Measurements from ENCODE around the gene PLEKHF1. TPM values are rescaled to one million over a fixed set of nuclear protein-coding genes. Genes with fewer than 3 reads are reported as not detected.

PLEKHF1 gene
- total RNA-seq, 1 experiment from 2014 or later = 15.9 TPM

- H3K9me3 ChIP-seq (ENCODE audit: low read length) = no peaks in the 10 kb centered on the region
- no peak for DNase-seq
- no peaks in the 10 kb centered on the region for H3K36me3 ChIP-seq (ENCODE audit: low read depth, low read length)
- H3K4me2 ChIP-seq (ENCODE audit: low read length) = no peak overlapping the region
- H3K4me3 ChIP-seq (ENCODE audit: low read length) = no peak overlapping the region
- no TSS peak for BruUV-seq (replicated peaks)
- no peak overlapping the region for H3K9ac ChIP-seq (ENCODE audit: low read length)
- ChIA-PET POLR2A (ENCODE audit: unreplicated experiment) (no interaction called here), CTCF (no interaction called here)
- no peak overlapping the region for H3K27ac ChIP-seq (ENCODE audit: low read length)
- H3K9me2 ChIP-seq (replicated peaks; ENCODE audit: low read length) = no peaks in the 10 kb centered on the region
- intact Hi-C loops (cut with micrococcal nuclease) = no loop called here
- H4K20me1 ChIP-seq (ENCODE audit: low read length) = no peaks in the 10 kb centered on the region
- no peaks in the 10 kb centered on the region for H3F3A ChIP-seq (ENCODE audit: low read length, unreplicated experiment)
- no peak for TF ChIP-seq EZH2phosphoT487 (IDR thresholded peaks at IDR 0.05; ENCODE audit: borderline replicate concordance, low read length)
- no peak for ATAC-seq
- peaks cover 10% of the 10 kb centered on the region; the same call in 1 of the 2 replicates for H3K4me1 ChIP-seq (ENCODE audit: insufficient read depth, low read length)
- H3K27me3 ChIP-seq (ENCODE audit: low read length) = no peaks in the 10 kb centered on the region; the same call in 1 of the 2 replicates
- no peaks in the 10 kb centered on the region for H3K79me2 ChIP-seq (ENCODE audit: low read length)
- H2AFZ ChIP-seq (ENCODE audit: low read length) = no peak overlapping the region
Measured at GRCh38 chr19:29641597-29641996, 23.7 kb upstream of the PLEKHF1 start.

- intact Hi-C loops (cut with micrococcal nuclease) = no loop called here
- no peaks in the 10 kb centered on the region for H4K20me1 ChIP-seq (ENCODE audit: low read length)
- H2AFZ ChIP-seq (ENCODE audit: low read length) = no peak overlapping the region
- ChIA-PET CTCF (no interaction called here), POLR2A (ENCODE audit: unreplicated experiment) (no interaction called here)
- H3K4me1 ChIP-seq (ENCODE audit: insufficient read depth, low read length) = peaks cover 10% of the 10 kb centered on the region; the same call in 1 of the 2 replicates
- H3K4me2 ChIP-seq (ENCODE audit: low read length) = no peak overlapping the region
- no peak overlapping the region for H3K9ac ChIP-seq (ENCODE audit: low read length)
- H3K4me3 ChIP-seq (ENCODE audit: low read length) = no peak overlapping the region
- no peaks in the 10 kb centered on the region; the same call in 1 of the 2 replicates for H3K27me3 ChIP-seq (ENCODE audit: low read length)
- no peaks in the 10 kb centered on the region for H3K9me2 ChIP-seq (replicated peaks; ENCODE audit: low read length)
- BruUV-seq (replicated peaks) = no TSS peak
- H3F3A ChIP-seq (ENCODE audit: low read length, unreplicated experiment) = no peaks in the 10 kb centered on the region
- DNase-seq (no peak), ATAC-seq (no peak)
- TF ChIP-seq EZH2 (IDR thresholded peaks at IDR 0.05; ENCODE audit: low read length, unreplicated experiment) = no peak
- no peak for TF ChIP-seq EZH2phosphoT487 (IDR thresholded peaks at IDR 0.05; ENCODE audit: borderline replicate concordance, low read length)
- no peak for TF ChIP-seq CTCF (conservative IDR thresholded peaks at IDR 0.05; ENCODE audit: low read depth, low read length)
- H3K9me3 ChIP-seq (ENCODE audit: low read length) = no peaks in the 10 kb centered on the region
- no peak overlapping the region for H3K27ac ChIP-seq (ENCODE audit: low read length)
- H3K79me2 ChIP-seq (ENCODE audit: low read length) = no peaks in the 10 kb centered on the region
- H3K36me3 ChIP-seq (ENCODE audit: low read depth, low read length) = no peaks in the 10 kb centered on the region
Measured at GRCh38 chr19:29643361-29643935, 21.8 kb upstream of the PLEKHF1 start.

DNA sequence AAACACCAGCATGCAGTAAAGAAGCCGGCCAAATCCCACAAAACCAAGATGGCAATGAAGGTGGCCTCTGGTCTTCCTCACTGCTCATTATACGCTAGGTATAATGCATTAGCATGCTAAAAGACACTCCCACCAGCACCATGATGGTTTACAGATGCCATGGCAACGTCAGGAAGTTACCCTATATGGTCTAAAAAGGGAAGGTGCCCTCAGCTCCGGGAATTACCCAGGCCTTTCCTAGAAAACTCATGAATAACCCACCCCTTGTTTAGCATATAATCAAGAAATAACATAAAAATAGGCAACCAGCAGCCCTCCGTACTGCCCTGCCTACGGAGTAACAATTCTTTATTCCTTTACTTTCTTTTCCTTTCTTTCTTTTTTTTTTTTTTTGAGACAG, 21.1 kb upstream of the PLEKHF1 start:
- no peak overlapping the region for H3K4me2 ChIP-seq (ENCODE audit: low read length)
- no peaks in the 10 kb centered on the region for H3K36me3 ChIP-seq (ENCODE audit: low read depth, low read length)
- no peak overlapping the region for H3K4me3 ChIP-seq (ENCODE audit: low read length)
- no peaks in the 10 kb centered on the region for H3K79me2 ChIP-seq (ENCODE audit: low read length)
- peaks cover 10% of the 10 kb centered on the region; the same call in 1 of the 2 replicates for H3K4me1 ChIP-seq (ENCODE audit: insufficient read depth, low read length)
- H3F3A ChIP-seq (ENCODE audit: low read length, unreplicated experiment) = no peaks in the 10 kb centered on the region
- DNase-seq = no peak
- H2AFZ ChIP-seq (ENCODE audit: low read length) = no peak overlapping the region
- CTCF ChIA-PET = no interaction called here
- H3K27ac ChIP-seq (ENCODE audit: low read length) = no peak overlapping the region
- intact Hi-C loops (cut with micrococcal nuclease) = no loop called here
- H3K9me3 ChIP-seq (ENCODE audit: low read length) = no peaks in the 10 kb centered on the region
- no peak for ATAC-seq
- POLR2A ChIA-PET (ENCODE audit: unreplicated experiment) = no interaction called here
- TF ChIP-seq CTCF (conservative IDR thresholded peaks at IDR 0.05; ENCODE audit: low read depth, low read length) (no peak), EZH2phosphoT487 (IDR thresholded peaks at IDR 0.05; ENCODE audit: borderline replicate concordance, low read length) (no peak), EZH2 (IDR thresholded peaks at IDR 0.05; ENCODE audit: low read length, unreplicated experiment) (no peak)
- BruUV-seq (replicated peaks) = no TSS peak
- H4K20me1 ChIP-seq (ENCODE audit: low read length) = no peaks in the 10 kb centered on the region
- no peak overlapping the region for H3K9ac ChIP-seq (ENCODE audit: low read length)
- H3K27me3 ChIP-seq (ENCODE audit: low read length) = no peaks in the 10 kb centered on the region; the same call in 1 of the 2 replicates
- no peaks in the 10 kb centered on the region for H3K9me2 ChIP-seq (replicated peaks; ENCODE audit: low read length)
